H1 (cell line): Measurements from ENCODE around the gene TDRD6.

Source experiments
- POLR2A ChIP-seq, 2 experiments: IDR thresholded peaks; 1 replicate in 1 of 2; 2 replicates in 1 of 2; pipeline ENCODE4 v1.6.1; 2011; ENCODE audit warnings: low read depth in 2 of 2, low read length in 2 of 2, mild to moderate bottlenecking in 2 of 2; ENCODE audit errors: control extremely low read depth in 1 of 2
- RFX5 ChIP-seq: IDR thresholded peaks from 2 replicates; pipeline ENCODE4 v1.6.1; 2011; ENCODE audit warnings: low read depth, low read length, improper control_type of control experiment, borderline replicate concordance
- TF ChIP-seq, protein P1 (sequence below), 3 experiments: IDR thresholded peaks; 1 replicate in 2 of 3; 2 replicates in 1 of 3; pipeline versions ENCODE4 v1.5.1 to v1.6.1; 2011; ENCODE audit warnings: low read length in 3 of 3, mild to moderate bottlenecking in 3 of 3, inconsistent platforms in 2 of 3, low read depth in 1 of 3, moderate library complexity in 1 of 3; ENCODE audit not compliant: insufficient read depth in 1 of 3; ENCODE audit errors: control extremely low read depth in 1 of 3

DNA sequence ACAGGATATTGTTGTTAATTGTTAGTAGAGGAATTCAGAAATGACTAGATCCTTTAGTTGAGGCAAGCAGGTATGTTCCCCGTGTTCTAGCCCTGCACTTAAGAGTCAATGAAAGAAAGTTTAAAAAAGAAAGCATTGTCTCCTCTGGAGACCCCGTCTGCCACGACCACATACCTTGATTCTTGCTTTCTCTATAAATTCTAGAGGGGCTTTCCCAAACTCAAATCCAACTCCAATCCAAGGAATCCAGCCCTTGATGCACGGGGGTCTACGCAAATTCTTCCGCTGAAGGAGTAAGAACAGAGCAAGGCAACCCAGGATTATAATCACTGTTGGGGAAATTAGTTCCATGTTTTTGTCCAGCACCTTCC is 35.5 kb upstream of the TDRD6 start:
- no peak for TF ChIP-seq POLR2A (IDR thresholded peaks at IDR 0.05; ENCODE audit: control extremely low read depth in 1 of 2, low read depth in 2 of 2, low read length in 2 of 2)
- TF ChIP-seq RFX5 = no peak
- TF ChIP-seq, protein P1, sequence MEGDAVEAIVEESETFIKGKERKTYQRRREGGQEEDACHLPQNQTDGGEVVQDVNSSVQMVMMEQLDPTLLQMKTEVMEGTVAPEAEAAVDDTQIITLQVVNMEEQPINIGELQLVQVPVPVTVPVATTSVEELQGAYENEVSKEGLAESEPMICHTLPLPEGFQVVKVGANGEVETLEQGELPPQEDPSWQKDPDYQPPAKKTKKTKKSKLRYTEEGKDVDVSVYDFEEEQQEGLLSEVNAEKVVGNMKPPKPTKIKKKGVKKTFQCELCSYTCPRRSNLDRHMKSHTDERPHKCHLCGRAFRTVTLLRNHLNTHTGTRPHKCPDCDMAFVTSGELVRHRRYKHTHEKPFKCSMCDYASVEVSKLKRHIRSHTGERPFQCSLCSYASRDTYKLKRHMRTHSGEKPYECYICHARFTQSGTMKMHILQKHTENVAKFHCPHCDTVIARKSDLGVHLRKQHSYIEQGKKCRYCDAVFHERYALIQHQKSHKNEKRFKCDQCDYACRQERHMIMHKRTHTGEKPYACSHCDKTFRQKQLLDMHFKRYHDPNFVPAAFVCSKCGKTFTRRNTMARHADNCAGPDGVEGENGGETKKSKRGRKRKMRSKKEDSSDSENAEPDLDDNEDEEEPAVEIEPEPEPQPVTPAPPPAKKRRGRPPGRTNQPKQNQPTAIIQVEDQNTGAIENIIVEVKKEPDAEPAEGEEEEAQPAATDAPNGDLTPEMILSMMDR (IDR thresholded peaks at IDR 0.05; ENCODE audit: control extremely low read depth in 1 of 3, insufficient read depth in 1 of 3, low read depth in 1 of 3, low read length in 3 of 3) = no peak
